ENCODE data around the gene FEM1C.

GRCh38 chr5:115475788-115476187 is 68.8 kb downstream of the FEM1C start:
- no peak for TF ChIP-seq CTCF (IDR thresholded peaks at IDR 0.05)
- TF ChIP-seq POLR2AphosphoS5 (IDR thresholded peaks at IDR 0.05) = no peak
